ENCODE measurements around the gene CLDN5.

DNA sequence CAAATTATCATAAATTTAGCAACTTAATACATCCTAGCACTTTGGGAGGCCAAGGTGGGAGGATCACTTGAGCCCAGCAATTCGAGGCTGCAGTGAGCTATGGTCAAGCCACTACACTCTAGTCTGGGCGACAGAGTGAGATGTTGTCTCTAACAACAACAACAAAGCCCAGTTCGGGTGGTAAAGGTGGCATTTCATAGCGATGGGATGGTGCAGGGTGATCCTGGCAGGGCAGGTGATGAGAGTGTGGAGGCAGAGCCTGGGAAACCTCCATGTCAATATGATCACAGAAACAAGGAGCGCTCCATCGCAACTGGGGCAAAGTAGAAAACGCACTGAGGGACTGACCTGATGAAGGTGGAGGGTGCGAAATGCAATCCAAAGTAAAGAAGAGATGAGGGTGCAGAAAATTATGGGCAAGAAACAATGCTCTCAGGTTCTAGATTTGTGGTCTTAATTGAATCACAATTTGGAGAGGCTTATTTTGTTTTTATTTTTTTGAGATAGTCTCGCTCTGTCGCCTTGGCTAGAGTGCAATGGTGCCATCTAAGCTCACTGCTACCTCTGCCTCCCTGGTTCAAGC lies 32.8 kb upstream of the CLDN5 start:
- TF ChIP-seq, protein P1, sequence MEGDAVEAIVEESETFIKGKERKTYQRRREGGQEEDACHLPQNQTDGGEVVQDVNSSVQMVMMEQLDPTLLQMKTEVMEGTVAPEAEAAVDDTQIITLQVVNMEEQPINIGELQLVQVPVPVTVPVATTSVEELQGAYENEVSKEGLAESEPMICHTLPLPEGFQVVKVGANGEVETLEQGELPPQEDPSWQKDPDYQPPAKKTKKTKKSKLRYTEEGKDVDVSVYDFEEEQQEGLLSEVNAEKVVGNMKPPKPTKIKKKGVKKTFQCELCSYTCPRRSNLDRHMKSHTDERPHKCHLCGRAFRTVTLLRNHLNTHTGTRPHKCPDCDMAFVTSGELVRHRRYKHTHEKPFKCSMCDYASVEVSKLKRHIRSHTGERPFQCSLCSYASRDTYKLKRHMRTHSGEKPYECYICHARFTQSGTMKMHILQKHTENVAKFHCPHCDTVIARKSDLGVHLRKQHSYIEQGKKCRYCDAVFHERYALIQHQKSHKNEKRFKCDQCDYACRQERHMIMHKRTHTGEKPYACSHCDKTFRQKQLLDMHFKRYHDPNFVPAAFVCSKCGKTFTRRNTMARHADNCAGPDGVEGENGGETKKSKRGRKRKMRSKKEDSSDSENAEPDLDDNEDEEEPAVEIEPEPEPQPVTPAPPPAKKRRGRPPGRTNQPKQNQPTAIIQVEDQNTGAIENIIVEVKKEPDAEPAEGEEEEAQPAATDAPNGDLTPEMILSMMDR (conservative IDR thresholded peaks at IDR 0.05 in 1 of 2, IDR thresholded peaks at IDR 0.05 in 1 of 2; ENCODE audit: low read depth in 1 of 2, low read length in 2 of 2), result no peak
- no peak for TF ChIP-seq EZH2 (IDR thresholded peaks at IDR 0.05; ENCODE audit: low read length, missing control alignments)

All from fibroblast of lung (primary cell).